ENCODE results near the gene IP6K1.

Gene IP6K1

GRCh38 chr3:49722896-49723295 is 63.4 kb downstream of the IP6K1 start:
- DNase-seq = no peak

GRCh38 chr3:49721896-49722781 is 64.2 kb downstream of the IP6K1 start:
- DNase-seq = no peak

- DNase-seq = no peak
These were observed 64.8 kb downstream of the IP6K1 start for GRCh38 chr3:49721596-49721895.

GRCh38 chr3:49720855-49721595 is 65.3 kb downstream of the IP6K1 start:
- DNase-seq = no peak

GRCh38 chr3:49719214-49719884 is 67.0 kb downstream of the IP6K1 start, which contains the start of gene AMIGO3:
TSS of gene AMIGO3 (minus strand) at chr3:49719684. CDS start at chr3:49719465, 219 bp downstream.
- DNase-seq = no peak

GRCh38 chr3:49718858-49719213 is 67.5 kb downstream of the IP6K1 start:
- DNase-seq = no peak

DNA sequence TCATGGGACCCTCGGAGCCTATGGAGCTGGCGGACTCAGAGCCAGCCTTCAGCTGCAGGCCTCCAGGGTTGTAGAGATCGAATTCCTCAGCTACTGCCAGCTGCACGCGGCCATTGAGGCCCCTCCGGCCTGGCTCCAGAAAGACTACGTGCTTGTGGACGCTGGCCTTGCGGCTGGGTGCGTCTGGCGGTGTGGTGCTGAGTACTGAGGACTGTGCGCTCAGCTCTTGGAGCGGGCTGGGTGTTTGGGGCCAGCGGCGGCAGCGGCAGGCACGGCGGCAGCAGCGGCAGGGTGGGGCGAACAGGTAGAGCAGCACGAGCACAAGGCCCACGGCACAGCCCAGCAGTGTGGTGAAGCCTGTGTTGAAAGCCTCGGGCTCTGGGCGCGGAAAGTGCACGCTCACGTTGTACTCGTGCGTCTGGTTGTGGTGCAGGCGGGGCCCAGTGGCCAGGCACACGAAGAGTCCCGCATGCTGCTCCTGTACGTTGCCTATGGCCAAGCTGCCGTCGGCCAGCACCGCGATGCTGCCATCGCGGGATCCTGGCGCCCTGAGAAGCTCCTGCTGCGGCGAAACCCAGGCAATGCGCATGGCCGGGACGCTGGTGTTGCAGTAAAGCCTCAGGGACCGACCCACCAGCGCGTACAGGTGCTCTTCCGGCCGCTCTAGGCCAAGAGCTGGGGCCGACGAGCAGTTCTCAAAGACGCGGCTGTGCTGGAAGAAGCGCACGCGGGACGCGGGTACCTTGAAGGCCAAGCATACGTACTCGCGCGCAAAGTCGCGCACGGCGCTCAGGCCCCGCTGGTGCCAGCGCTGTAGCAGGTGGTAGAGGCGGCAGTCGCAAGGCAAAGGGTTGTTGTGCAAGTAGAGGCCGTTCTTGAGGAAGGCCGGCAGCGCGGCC is 68.1 kb downstream of the IP6K1 start:
- DNase-seq = no peak

DNA sequence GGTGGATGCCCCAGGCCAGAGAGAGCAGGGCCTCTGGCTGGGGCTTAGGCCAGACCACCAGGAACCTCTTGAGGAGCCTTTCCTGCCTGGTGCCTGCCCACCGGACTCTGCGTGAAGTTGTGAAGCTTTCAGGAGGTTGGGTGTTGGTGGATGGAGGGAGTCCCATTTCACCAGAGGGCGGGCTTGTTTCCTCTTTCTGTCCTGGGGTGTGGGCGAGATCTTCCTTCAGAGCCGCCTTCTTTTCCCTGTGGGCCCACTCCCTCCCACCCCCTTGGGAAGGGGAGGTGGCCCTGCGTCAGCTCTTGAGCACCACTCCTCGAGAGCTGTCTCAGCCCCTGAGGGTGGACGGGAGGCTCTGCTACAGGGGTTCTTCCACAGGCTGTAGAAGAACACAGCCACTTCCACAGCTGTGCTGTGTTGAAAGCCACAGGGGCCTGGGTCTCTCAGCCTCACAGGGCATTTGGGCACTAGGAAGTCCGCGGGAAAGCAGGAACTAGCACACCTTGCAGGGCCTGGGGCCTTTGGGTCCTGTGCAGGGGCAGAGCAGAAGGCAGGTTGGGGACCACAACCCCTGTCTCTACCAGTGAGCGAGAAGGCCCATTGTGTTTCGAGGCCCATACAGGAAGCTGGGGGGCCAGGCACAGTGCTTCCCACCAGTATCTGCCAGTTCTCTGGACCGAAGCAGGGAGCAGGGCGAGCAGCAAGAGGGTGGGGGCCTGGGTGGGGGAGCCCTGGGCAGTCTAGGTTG is 69.0 kb downstream of the IP6K1 start:
- DNase-seq = no peak

DNA sequence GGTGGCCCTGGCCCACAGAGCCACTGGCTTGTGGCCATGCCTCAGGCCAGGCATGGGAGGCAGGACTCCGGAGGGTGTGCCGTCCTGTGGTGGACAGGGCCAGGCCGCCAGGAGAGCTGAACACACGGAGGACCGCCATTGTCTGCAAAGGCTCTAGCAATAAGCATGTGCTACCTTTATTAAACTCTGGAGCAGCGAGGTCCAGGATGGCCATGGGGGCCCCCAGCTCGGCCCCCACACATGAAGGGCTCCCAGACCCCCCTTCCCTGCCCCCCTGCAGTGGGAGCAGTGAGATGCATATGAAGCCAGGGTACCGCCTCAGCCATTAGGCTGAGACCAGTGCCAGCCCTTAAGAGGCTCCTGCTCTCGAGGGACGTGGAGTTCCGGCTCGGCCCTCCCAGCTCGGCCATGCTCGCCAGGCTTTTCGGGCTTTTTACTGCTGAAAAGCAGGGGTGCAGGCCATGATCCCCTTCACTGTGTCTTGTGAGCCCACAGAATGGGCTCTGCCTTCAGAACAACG is 69.6 kb downstream of the IP6K1 start:
- DNase-seq = no peak

- DNase-seq = no peak
These were observed 70.2 kb downstream of the IP6K1 start for GRCh38 chr3:49716169-49716568.

- DNase-seq = no peak
These were observed 70.7 kb downstream of the IP6K1 start for GRCh38 chr3:49715611-49716121.

DNA sequence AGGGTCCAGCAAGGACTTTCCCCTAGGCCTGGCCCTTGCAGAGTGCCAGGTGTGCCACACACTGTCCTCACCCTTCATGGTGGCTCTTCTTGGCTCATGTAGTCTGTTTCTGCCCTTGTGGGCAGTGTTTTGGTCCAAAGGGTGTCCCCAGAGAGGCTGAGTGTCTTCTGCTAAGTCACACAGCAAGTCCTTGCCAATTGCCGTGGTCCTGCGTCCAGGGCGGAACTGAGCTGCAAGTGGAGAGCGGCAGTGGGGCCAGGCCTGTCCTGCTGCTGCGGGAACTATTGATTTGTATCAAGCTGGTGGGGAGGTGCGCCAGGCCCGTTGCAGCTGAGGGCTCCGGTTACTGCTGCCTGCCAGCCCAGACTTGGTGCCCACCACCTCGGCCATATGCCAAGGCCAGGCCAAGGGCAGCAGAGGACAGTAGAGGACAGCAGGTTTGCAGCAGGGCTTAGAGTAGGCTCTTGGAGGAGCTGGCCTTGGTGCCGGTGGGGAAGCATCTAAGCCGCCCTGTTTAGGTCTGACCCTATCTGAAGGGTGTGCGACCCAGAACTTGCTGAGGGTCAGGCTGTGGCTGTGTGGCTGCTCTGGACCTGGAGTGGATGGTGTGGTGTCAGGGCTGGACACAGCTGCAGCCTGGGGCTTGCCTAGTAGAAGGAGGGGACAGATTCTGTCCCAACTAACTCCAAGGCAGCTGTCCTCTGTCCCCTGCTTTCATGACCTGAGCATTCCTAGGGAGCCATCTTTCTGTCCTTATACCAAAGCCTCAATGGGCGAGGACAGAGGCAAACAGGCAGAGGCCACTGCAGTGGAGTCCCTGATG is 71.4 kb downstream of the IP6K1 start:
- no peak for DNase-seq

DNA sequence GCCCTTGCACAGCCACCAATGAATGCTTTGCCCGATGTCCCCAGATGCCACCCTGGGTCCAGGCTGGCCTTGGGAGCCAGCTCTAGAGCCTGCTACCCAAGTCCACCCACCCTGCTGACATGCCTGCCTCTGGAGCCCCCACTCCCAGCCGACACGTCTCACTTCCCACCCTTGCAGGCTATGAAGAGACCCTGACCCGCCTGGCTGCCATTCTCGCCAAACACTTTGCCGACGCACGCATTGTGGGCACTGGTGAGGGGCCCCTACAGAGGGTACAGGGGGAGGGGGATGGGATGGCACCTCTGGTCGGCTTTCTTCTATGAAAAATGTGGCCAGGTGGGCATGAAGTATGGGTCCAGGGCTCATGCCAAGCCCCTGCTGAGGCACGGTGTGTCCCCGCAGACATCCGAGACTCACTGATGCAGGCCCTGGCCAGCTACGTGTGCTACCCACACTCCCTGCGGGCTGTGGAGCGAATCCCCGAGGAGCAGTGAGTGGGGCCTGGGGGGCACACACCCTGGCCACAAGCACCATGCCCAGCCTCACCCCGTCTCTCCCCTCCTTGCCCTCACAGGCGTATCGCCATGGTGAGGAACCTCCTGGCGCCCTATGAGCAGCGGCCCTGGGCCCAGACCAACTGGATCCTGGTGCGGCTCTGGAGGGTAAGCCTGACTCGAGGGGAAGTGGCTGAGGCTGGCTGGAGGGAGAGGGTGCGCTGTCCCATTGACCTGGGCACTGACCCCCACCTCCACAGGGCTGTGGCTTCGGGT is 72.8 kb downstream of the IP6K1 start:
- DNase-seq = no peak

DNA sequence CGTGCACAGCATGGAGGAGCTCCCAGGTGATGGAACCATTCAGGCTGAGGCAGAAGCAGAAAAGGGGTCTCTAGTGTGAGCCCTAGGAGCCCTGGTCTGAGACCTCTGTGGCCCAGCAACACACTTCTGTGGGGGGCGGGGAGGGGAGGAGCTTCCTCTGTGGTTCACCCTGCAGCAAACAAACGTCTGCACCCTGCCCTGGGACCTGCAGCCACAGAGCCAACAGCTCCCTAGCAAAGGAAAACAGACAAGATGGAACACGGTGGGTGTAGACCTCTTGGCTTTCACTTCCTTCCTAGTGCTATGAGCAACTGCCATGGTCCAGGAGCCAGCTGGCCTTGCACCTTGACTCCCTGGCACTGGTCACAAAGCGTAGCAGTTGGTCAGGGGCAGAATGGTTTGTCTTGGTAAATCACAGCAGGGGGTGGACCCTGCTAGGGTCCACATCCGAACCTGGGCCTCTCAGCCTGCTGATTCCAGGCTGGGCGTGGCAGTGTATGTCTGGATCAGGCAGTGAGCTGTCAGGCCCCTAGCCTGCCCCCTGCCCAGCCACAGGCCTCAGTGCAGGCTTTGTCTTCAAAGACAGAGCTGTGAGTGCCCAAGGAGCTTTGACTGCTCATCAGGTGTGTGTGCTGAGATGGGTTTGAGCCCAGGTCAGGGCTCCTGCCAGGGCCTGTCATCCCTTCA is 73.6 kb downstream of the IP6K1 start:
- no peak for DNase-seq

DNA sequence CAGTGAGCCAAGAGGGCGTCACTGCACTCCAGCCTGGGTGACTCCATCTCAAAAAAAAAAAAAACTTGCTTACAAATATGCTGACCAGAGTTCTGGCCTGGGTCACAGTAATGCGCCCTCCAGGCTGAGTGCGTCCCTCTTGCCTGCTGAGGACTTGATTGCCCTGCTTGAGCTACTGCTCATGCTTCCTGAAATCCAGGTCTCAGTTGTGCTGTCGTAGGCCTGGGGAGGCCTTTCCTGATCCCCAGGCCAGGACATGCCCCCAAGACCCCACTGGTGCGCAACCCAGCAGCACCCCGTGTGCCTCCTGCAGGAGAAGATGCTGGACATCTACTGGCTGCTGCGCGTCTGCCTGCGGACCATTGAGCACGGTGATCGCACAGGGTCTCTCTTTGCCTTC is 74.2 kb downstream of the IP6K1 start:
- no peak for DNase-seq

GRCh38 chr3:49711489-49711888 is 74.9 kb downstream of the IP6K1 start:
- no peak for DNase-seq

GRCh38 chr3:49709852-49710251 is 76.5 kb downstream of the IP6K1 start:
- DNase-seq = no peak

GRCh38 chr3:49707113-49707480 is 79.2 kb downstream of the IP6K1 start:
- no peak for DNase-seq

- no peak for DNase-seq
These were observed 79.8 kb downstream of the IP6K1 start for GRCh38 chr3:49706456-49707112.

Measured in NCI-H2107 (cell line).